IMR-90 (cell line): ENCODE data around the gene ABHD10. TPM values are rescaled to one million over a fixed set of nuclear protein-coding genes. Genes with fewer than 3 reads are reported as not detected.

Experiments used
- ATAC-seq: fragments of 200-7000 bp; cut with Tn5 transposase; 2 replicates; pipeline ENCODE4 v1.9.1; 2020; ENCODE audit warnings: low read depth, mild to moderate bottlenecking, moderate library complexity
- BruUV-seq: library from RNA; stranded (reverse); fragments of 400-500 nt; replicated peaks from 2 replicates; lab custom pipeline; 2021; lab: Mats Ljungman, UMichigan
- CTCF ChIA-PET: fragments of 300-600 bp; formaldehyde crosslinking; extraction: SDS; loops from one replicate; lab custom pipeline; 2021; ENCODE audit warnings: antibody characterized with exemption; lab: Yijun Ruan, JAX
- POLR2A ChIA-PET: fragments of 300-600 bp; sonication (Branson Sonifier 250); formaldehyde crosslinking; loops from one replicate; lab custom pipeline; 2022; ENCODE audit warnings: antibody characterized with exemption; ENCODE audit not compliant: unreplicated experiment; lab: Charles Lee
- DNase-seq: peaks from one replicate; pipeline ENCODE4 v3.0.0; 2013
- H2AFZ ChIP-seq: replicated peaks from 2 replicates; pipeline ENCODE3; 2013; ENCODE audit warnings: low read length, mild to moderate bottlenecking; ENCODE audit not compliant: poor library complexity
- H2AK5ac ChIP-seq: 2 replicates; pipeline ENCODE4 v1.6.1; 2013; ENCODE audit warnings: low read depth, low read length, inconsistent platforms
- H2AK9ac ChIP-seq: replicated peaks from 2 replicates; pipeline ENCODE3; 2013; ENCODE audit warnings: mild to moderate bottlenecking, low read depth, low read length, moderate library complexity; ENCODE audit not compliant: poor library complexity
- H2BK120ac ChIP-seq: 2 replicates; pipeline ENCODE4 v1.6.1; 2013; ENCODE audit warnings: low read depth, low read length, inconsistent platforms
- H2BK15ac ChIP-seq: 3 replicates; pipeline ENCODE4 v1.6.1; 2013; ENCODE audit warnings: low read depth, low read length, inconsistent platforms
- H2BK20ac ChIP-seq: 2 replicates; pipeline ENCODE4 v1.6.1; 2013; ENCODE audit warnings: low read depth, mild to moderate bottlenecking, inconsistent platforms, low read length, moderate library complexity
- H2BK5ac ChIP-seq: 2 replicates; pipeline ENCODE4 v1.6.1; 2013; ENCODE audit warnings: mild to moderate bottlenecking, low read depth, low read length, inconsistent platforms; ENCODE audit not compliant: poor library complexity, severe bottlenecking
- H3K14ac ChIP-seq: replicated peaks from 2 replicates; pipeline ENCODE4 v1.6.1; 2013; ENCODE audit warnings: low read depth, low read length, inconsistent platforms
- H3K18ac ChIP-seq: 2 replicates; pipeline ENCODE4 v1.6.1; 2013; ENCODE audit warnings: low read depth, low read length, control low read depth
- H3K23ac ChIP-seq: 2 replicates; pipeline ENCODE4 v1.6.1; 2013; ENCODE audit warnings: low read depth, low read length, inconsistent platforms
- H3K27ac ChIP-seq: 2 replicates; pipeline ENCODE4 v1.5.1; 2013; ENCODE audit warnings: mild to moderate bottlenecking, control low read depth, low read length; ENCODE audit not compliant: insufficient read depth
- H3K27me3 ChIP-seq: 2 replicates; pipeline ENCODE4 v1.6.1; 2013; ENCODE audit warnings: low read length; ENCODE audit not compliant: control insufficient read depth, insufficient read depth
- H3K36me3 ChIP-seq: 2 replicates; pipeline ENCODE4 v1.6.1; 2013; ENCODE audit warnings: low read length, mixed read lengths; ENCODE audit not compliant: control insufficient read depth, insufficient read depth
- H3K4ac ChIP-seq: 2 replicates; pipeline ENCODE4 v1.6.1; 2013; ENCODE audit warnings: low read depth, low read length, inconsistent platforms
- H3K4me1 ChIP-seq: 2 replicates; pipeline ENCODE4 v1.6.1; 2013; ENCODE audit warnings: low read length, mixed read lengths; ENCODE audit not compliant: control insufficient read depth, insufficient read depth
- H3K4me2 ChIP-seq: 2 replicates; pipeline ENCODE4 v1.6.1; 2013; ENCODE audit warnings: low read depth, mild to moderate bottlenecking, control low read depth, low read length, moderate library complexity
- H3K4me3 ChIP-seq: 2 replicates; pipeline ENCODE4 v1.5.1; 2013; ENCODE audit warnings: low read depth, mild to moderate bottlenecking, control low read depth, low read length, moderate library complexity; ENCODE audit not compliant: insufficient read depth
- H3K56ac ChIP-seq: 2 replicates; pipeline ENCODE4 v1.6.1; 2013; ENCODE audit warnings: low read length, inconsistent platforms; ENCODE audit not compliant: insufficient read depth; ENCODE audit errors: extremely low read depth
- H3K79me1 ChIP-seq, 2 experiments: 2 replicates each; pipeline ENCODE4 v1.6.1; 2013; ENCODE audit warnings: low read length in 2 of 2, inconsistent platforms in 1 of 2, low read depth in 1 of 2
- H3K9ac ChIP-seq: 2 replicates; pipeline ENCODE4 v1.6.1; 2013; ENCODE audit warnings: low read depth, low read length, control low read depth
- H3K9me1 ChIP-seq: 2 replicates; pipeline ENCODE4 v1.6.1; 2013; ENCODE audit warnings: low read length, inconsistent platforms; ENCODE audit not compliant: insufficient read depth
- H3K9me3 ChIP-seq: 2 replicates; pipeline ENCODE4 v1.6.1; 2013; ENCODE audit warnings: low read length; ENCODE audit not compliant: control insufficient read depth, insufficient read depth
- H4K20me1 ChIP-seq: 2 replicates; pipeline ENCODE4 v1.6.1; 2013; ENCODE audit warnings: low read length, inconsistent platforms; ENCODE audit not compliant: insufficient read depth
- H4K5ac ChIP-seq: 2 replicates; pipeline ENCODE4 v1.6.1; 2013; ENCODE audit warnings: mild to moderate bottlenecking, low read depth, low read length, control low read depth
- H4K8ac ChIP-seq, 2 experiments: 2 replicates each; pipeline ENCODE4 v1.6.1; 2013; ENCODE audit warnings: low read depth in 2 of 2, low read length in 2 of 2, control low read depth in 1 of 2, inconsistent platforms in 1 of 2
- H4K91ac ChIP-seq: 2 replicates; pipeline ENCODE4 v1.6.1; 2013; ENCODE audit warnings: low read depth, low read length, inconsistent platforms; ENCODE audit not compliant: insufficient read depth
- BHLHE40 ChIP-seq: fragments of 150-350 bp; IDR thresholded peaks from 2 replicates; pipeline ENCODE4 v1.6.1; 2016; ENCODE audit warnings: mild to moderate bottlenecking, low read depth, low read length
- CEBPB ChIP-seq: IDR thresholded peaks from 2 replicates; pipeline ENCODE4 v1.6.1; 2012; ENCODE audit warnings: low read depth, low read length, improper control_type of control experiment
- CHD1 ChIP-seq: IDR thresholded peaks from 2 replicates; pipeline ENCODE4 v1.6.1; 2012; ENCODE audit warnings: low read depth, low read length, improper control_type of control experiment
- FOS ChIP-seq: fragments of 150-350 bp; IDR thresholded peaks from 2 replicates; pipeline ENCODE4 v1.6.1; 2016; ENCODE audit warnings: low read depth, low read length
- MAFK ChIP-seq: IDR thresholded peaks from 2 replicates; pipeline ENCODE4 v1.6.1; 2012; ENCODE audit warnings: low read depth, low read length, improper control_type of control experiment
- MAZ ChIP-seq: IDR thresholded peaks from 2 replicates; pipeline ENCODE4 v1.6.1; 2012; ENCODE audit warnings: low read depth, mild to moderate bottlenecking, low read length, improper control_type of control experiment, moderate library complexity, borderline replicate concordance
- MXI1 ChIP-seq: IDR thresholded peaks from 2 replicates; pipeline ENCODE4 v1.6.1; 2012; ENCODE audit warnings: low read depth, mild to moderate bottlenecking, low read length, moderate library complexity, borderline replicate concordance
- NFE2L2 ChIP-seq: fragments of 150-350 bp; IDR thresholded peaks from 2 replicates; pipeline ENCODE4 v1.6.1; 2016; ENCODE audit warnings: low read depth, mild to moderate bottlenecking, low read length
- POLR2A ChIP-seq: IDR thresholded peaks from 2 replicates; pipeline ENCODE4 v1.6.1; 2012; ENCODE audit warnings: mild to moderate bottlenecking, low read depth, low read length
- RCOR1 ChIP-seq: IDR thresholded peaks from 2 replicates; pipeline ENCODE4 v1.6.1; 2012; ENCODE audit warnings: mild to moderate bottlenecking, low read length, improper control_type of control experiment; ENCODE audit not compliant: insufficient replicate concordance
- RFX5 ChIP-seq: IDR thresholded peaks from 2 replicates; pipeline ENCODE4 v1.8.0; 2012; ENCODE audit warnings: low read depth, mild to moderate bottlenecking, low read length, moderate library complexity
- SMC3 ChIP-seq: fragments of 150-350 bp; IDR thresholded peaks from 2 replicates; pipeline ENCODE4 v1.6.1; 2016; ENCODE audit warnings: low read depth, mild to moderate bottlenecking, antibody characterized with exemption, low read length, moderate library complexity
- WGBS, 2 experiments: methylation state at CpG; one replicate each; pipeline versions ENCODE4 v1.1.5 to v1.1.7; 2013; ENCODE audit warnings: missing lambda C conversion rate in 2 of 2; ENCODE audit not compliant: insufficient read length in 1 of 2; ENCODE audit errors: extremely low coverage in 2 of 2; 5-methylcytosine and 5-hydroxymethylcytosine counted together
- dilution Hi-C: fragments of 300-500 bp; cut with HindIII; formaldehyde crosslinking; loops from one replicate; pipeline ENCODE4 v1.14.3; 2018; ENCODE audit warnings: low sequenced_read_pairs; ENCODE audit not compliant: unreplicated experiment
- in situ Hi-C: fragments of 300-500 bp; cut with MboI; formaldehyde crosslinking; loops from 3 replicates; pipeline ENCODE4 v1.14.3; 2019; ENCODE audit warnings: low sequenced_read_pairs, inconsistent platforms, mixed read lengths
- intact Hi-C: fragments of 100-400 bp; cut with micrococcal nuclease; formaldehyde crosslinking; loops from 2 replicates; pipeline ENCODE4 v1.10.0; 2022
- polyA plus RNA-seq, 3 experiments: library from polyadenylated mRNA; depleted of rRNA; stranded (reverse); fragments of >200 nt; gene quantifications; 2 replicates each; pipeline ENCODE4 v1.2.3, GENCODE V29; 2012; ENCODE audit warnings: low replicate concordance in 1 of 3
- total RNA-seq: library from RNA; depleted of rRNA; stranded (reverse); fragments of >200 nt; gene quantifications from 2 replicates; pipeline ENCODE4 v1.2.3, GENCODE V29; 2012
- TF ChIP-seq, protein P1 (sequence below): fragments of 150-350 bp; IDR thresholded peaks from 2 replicates; pipeline ENCODE4 v1.6.1; 2016; ENCODE audit warnings: low read depth, mild to moderate bottlenecking, low read length, moderate library complexity, borderline replicate concordance
- TF ChIP-seq, protein P2 (sequence below): fragments of 150-350 bp; IDR thresholded peaks from 2 replicates; pipeline ENCODE4 v1.6.1; 2017; ENCODE audit warnings: mild to moderate bottlenecking, antibody characterized with exemption, low read length, low read depth
- TF ChIP-seq, protein P3 (sequence below): conservative IDR thresholded peaks from 2 replicates; pipeline ENCODE4 v1.5.1; 2012; ENCODE audit warnings: mild to moderate bottlenecking, low read depth, low read length, improper control_type of control experiment

The ABHD10 gene
- total and polyA plus RNA-seq, 2 of the 4 experiments (the other 2 are of a cell fraction) = 24.7 to 57.2 TPM

DNA sequence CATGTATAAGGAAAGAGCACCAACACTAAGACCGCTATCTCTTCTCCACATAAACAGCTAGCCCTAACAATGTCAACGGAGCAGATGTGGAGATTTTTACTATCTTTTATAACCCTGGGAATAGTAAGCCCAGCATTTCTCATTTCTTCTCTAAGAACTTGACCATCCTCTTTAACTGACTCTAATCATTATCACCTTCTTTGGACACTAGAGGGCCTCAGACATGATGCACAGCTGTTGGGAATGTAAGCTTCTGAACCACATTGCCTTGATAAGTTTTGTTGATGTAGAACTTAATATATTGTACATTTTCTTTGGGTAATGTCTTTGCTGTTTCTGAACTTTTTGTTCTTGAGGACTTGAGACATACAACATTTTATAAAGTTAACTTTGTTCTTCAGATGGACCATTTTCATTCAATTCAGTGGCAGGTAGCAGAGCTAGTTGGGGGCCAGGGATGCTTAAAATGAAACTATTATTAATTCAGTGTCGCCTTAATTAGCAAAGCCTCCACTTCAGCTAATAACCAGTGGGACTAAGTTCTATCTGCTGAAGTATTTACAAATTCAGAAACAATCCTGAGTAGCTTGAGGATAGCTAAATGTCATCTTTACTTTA, 10.3 kb downstream of the ABHD10 start:
- CTCF ChIA-PET = interaction anchor here (0.6 to 2.3 kb wide), 16 partner anchors 9 to 663 kb away, joined by 3 to 17 read pairs (median 4); partner anchors contain the start of gene ABHD10
- WGBS, 2 experiments = no CpG with 5 or more reads among the region's 3 CpGs
- no peaks in the 10 kb centered on the region for H3K4me1 ChIP-seq
- H3K14ac ChIP-seq = no peak overlapping the region
- no peak overlapping the region for H2BK120ac ChIP-seq
- ATAC-seq (peak; percentile 94), DNase-seq (peak; percentile 80)
- no peak overlapping the region for H2AK5ac ChIP-seq
- dilution Hi-C loops = no loop called here
- H3K56ac ChIP-seq = no peak overlapping the region
- no peak overlapping the region for H2BK15ac ChIP-seq
- POLR2A ChIA-PET = interaction anchor here (0.7 kb wide), 1 partner anchor 14 kb away, joined by 3 read pairs; no protein-coding TSS in a partner anchor
- in situ Hi-C loops = no loop called here
- no peak overlapping the region for H2BK5ac ChIP-seq
- H4K20me1 ChIP-seq = peaks cover 8% of the 10 kb centered on the region; the same call in 1 of the 2 replicates
- H2BK20ac ChIP-seq = no peak overlapping the region
- H3K9me1 ChIP-seq = peaks cover 2% of the 10 kb centered on the region; the same call in 1 of the 2 replicates
- peaks cover 14% of the 10 kb centered on the region for H3K36me3 ChIP-seq
- no peaks in the 10 kb centered on the region for H3K27me3 ChIP-seq
- H4K91ac ChIP-seq = no peak overlapping the region
- no peak overlapping the region for H3K9ac ChIP-seq
- no peak overlapping the region for H3K4me2 ChIP-seq
- no TSS peak for BruUV-seq
- H3K4ac ChIP-seq = no peak overlapping the region
- intact Hi-C loops = loop anchor here (1.0 kb wide), 2 partner anchors 24 to 54 kb away; no protein-coding TSS in a partner anchor
- H2AFZ ChIP-seq = no peak overlapping the region
- no peak overlapping the region for H3K27ac ChIP-seq
- no peak overlapping the region for H3K23ac ChIP-seq
- H4K8ac ChIP-seq = no peak overlapping the region
- H2AK9ac ChIP-seq = no peak overlapping the region
- no peak overlapping the region for H3K18ac ChIP-seq
- no peak overlapping the region for H3K4me3 ChIP-seq
- H3K9me3 ChIP-seq = no peaks in the 10 kb centered on the region
- H4K5ac ChIP-seq = no peak overlapping the region
- H3K79me1 ChIP-seq = peaks cover 8 to 10% of the 10 kb centered on the region in 2 experiments; a peak in 2 of 4 replicates
- TF ChIP-seq MAFK (no peak), POLR2A (no peak), RFX5 (no peak), SMC3 (peak; percentile 94), BHLHE40 (no peak), CHD1 (no peak), CEBPB (no peak), MAZ (no peak), MXI1 (no peak), RCOR1 (no peak), FOS (no peak), NFE2L2 (no peak)
- TF ChIP-seq, protein P1, sequence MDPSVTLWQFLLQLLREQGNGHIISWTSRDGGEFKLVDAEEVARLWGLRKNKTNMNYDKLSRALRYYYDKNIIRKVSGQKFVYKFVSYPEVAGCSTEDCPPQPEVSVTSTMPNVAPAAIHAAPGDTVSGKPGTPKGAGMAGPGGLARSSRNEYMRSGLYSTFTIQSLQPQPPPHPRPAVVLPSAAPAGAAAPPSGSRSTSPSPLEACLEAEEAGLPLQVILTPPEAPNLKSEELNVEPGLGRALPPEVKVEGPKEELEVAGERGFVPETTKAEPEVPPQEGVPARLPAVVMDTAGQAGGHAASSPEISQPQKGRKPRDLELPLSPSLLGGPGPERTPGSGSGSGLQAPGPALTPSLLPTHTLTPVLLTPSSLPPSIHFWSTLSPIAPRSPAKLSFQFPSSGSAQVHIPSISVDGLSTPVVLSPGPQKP = no peak
- TF ChIP-seq, protein P2, sequence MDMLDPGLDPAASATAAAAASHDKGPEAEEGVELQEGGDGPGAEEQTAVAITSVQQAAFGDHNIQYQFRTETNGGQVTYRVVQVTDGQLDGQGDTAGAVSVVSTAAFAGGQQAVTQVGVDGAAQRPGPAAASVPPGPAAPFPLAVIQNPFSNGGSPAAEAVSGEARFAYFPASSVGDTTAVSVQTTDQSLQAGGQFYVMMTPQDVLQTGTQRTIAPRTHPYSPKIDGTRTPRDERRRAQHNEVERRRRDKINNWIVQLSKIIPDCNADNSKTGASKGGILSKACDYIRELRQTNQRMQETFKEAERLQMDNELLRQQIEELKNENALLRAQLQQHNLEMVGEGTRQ = no peak
- TF ChIP-seq, protein P3, sequence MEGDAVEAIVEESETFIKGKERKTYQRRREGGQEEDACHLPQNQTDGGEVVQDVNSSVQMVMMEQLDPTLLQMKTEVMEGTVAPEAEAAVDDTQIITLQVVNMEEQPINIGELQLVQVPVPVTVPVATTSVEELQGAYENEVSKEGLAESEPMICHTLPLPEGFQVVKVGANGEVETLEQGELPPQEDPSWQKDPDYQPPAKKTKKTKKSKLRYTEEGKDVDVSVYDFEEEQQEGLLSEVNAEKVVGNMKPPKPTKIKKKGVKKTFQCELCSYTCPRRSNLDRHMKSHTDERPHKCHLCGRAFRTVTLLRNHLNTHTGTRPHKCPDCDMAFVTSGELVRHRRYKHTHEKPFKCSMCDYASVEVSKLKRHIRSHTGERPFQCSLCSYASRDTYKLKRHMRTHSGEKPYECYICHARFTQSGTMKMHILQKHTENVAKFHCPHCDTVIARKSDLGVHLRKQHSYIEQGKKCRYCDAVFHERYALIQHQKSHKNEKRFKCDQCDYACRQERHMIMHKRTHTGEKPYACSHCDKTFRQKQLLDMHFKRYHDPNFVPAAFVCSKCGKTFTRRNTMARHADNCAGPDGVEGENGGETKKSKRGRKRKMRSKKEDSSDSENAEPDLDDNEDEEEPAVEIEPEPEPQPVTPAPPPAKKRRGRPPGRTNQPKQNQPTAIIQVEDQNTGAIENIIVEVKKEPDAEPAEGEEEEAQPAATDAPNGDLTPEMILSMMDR = peak; percentile 80
